ENCODE data around the gene P2RY2. TPM values are rescaled to one million over a fixed set of nuclear protein-coding genes. Genes with fewer than 3 reads are reported as not detected.

P2RY2 gene
- total RNA-seq, 1 donor from 2014 or later, result 0.51 TPM

Other genes with a start within 250 kb of the P2RY2 start
- 18.0 and 27.6 TPM in 2 replicates for gene FCHSD2, start 76.0 kb upstream of the P2RY2 start, total RNA-seq
- gene P2RY6, start 54.1 kb downstream of the P2RY2 start, total RNA-seq, result 0.05 TPM in 1 of 2 replicates, not detected in the other
- 25.0 and 55.4 TPM in 2 replicates for gene ARHGEF17, start 90.0 kb downstream of the P2RY2 start, total RNA-seq
- gene RELT, start 158.1 kb downstream of the P2RY2 start, total RNA-seq, result 6.7 and 7.8 TPM in 2 replicates

Data from dermis blood vessel endothelial cell (primary cell).